ENCODE results near the gene SCD. TPM values are rescaled to one million over a fixed set of nuclear protein-coding genes. Genes with fewer than 3 reads are reported as not detected.
"Not testable (repeated sequence)": the region's sequence is repeated elsewhere in the genome, so short reads cannot be mapped to it uniquely, and the experiment has no call there.

Gene SCD
- polyA plus RNA-seq (2011; rRNA removed), result 32.1 and 40.8 TPM in 2 replicates
- 31.1 and 46.0 TPM in 2 replicates for polyA minus RNA-seq (2011; rRNA and poly(A)+ RNA removed)

DNA sequence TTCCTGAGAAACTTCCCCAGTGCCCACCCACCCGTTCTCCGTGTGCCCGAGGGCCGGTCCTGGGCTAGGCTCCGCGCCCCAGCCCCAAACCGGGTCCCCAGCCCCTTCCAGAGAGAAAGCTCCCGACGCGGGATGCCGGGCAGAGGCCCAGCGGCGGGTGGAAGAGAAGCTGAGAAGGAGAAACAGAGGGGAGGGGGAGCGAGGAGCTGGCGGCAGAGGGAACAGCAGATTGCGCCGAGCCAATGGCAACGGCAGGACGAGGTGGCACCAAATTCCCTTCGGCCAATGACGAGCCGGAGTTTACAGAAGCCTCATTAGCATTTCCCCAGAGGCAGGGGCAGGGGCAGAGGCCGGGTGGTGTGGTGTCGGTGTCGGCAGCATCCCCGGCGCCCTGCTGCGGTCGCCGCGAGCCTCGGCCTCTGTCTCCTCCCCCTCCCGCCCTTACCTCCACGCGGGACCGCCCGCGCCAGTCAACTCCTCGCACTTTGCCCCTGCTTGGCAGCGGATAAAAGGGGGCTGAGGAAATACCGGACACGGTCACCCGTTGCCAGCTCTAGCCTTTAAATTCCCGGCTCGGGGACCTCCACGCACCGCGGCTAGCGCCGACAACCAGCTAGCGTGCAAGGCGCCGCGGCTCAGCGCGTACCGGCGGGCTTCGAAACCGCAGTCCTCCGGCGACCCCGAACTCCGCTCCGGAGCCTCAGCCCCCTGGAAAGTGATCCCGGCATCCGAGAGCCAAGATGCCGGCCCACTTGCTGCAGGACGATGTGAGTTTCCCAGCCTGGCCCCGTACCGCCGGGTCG, at the start of gene SCD:
TSS of gene SCD (plus strand) at position 469 of the 803 bp plus-strand sequence. CDS start at position 741, 272 bp downstream.
- ChIA-PET CTCF (interaction anchor here (1.0 to 16.7 kb wide), 6 partner anchors 9 to 164 kb away, joined by 3 to 249 read pairs (median 8); partner anchors contain the start of gene SEC31B), POLR2A (interaction anchor here (0.6 to 0.7 kb wide), 2 partner anchors 10 to 26 kb away, joined by 5 to 7 read pairs; no protein-coding TSS in a partner anchor)
- DNase-seq (ENCODE audit: low read depth), result peak; percentile 59
- H3K27me3 ChIP-seq (ENCODE audit: control insufficient read depth, insufficient read depth, low read length), result no peaks in the 10 kb centered on the region
- H3K4me3 ChIP-seq (ENCODE audit: low read depth, low read length), result peak within 1 kb of the TSS; percentile 73
- TF ChIP-seq, protein P1, sequence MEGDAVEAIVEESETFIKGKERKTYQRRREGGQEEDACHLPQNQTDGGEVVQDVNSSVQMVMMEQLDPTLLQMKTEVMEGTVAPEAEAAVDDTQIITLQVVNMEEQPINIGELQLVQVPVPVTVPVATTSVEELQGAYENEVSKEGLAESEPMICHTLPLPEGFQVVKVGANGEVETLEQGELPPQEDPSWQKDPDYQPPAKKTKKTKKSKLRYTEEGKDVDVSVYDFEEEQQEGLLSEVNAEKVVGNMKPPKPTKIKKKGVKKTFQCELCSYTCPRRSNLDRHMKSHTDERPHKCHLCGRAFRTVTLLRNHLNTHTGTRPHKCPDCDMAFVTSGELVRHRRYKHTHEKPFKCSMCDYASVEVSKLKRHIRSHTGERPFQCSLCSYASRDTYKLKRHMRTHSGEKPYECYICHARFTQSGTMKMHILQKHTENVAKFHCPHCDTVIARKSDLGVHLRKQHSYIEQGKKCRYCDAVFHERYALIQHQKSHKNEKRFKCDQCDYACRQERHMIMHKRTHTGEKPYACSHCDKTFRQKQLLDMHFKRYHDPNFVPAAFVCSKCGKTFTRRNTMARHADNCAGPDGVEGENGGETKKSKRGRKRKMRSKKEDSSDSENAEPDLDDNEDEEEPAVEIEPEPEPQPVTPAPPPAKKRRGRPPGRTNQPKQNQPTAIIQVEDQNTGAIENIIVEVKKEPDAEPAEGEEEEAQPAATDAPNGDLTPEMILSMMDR (IDR thresholded peaks at IDR 0.05; ENCODE audit: insufficient read depth, low read depth, low read length), result no peak
- H3K36me3 ChIP-seq (ENCODE audit: control insufficient read depth, insufficient read depth, low read length), result 0 out of 2 replicates have a peak, but pooled peaks cover 2% of the 10 kb centered on the region

DNA sequence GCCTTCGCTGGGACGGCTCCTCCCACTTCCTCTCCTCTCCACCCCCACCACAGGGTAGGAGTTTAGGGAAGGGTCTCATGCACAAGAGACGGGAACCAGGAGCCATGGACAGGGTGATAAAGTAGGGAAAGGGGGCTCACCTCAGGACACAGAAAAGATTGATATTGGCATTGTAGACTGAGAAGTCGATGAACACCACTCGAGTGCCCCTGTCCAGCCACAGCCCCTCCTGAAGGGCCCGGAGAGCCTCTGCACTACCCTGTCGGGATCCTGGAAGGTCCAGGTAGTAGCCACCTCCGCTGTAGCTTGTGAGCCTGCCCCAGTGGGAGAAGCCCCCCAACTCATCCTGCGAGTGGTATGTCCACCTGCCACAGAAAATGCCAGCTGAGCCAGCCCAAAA, 49.8 kb upstream of the SCD start:
- Histone ChIP-seq H3K27me3 (ENCODE audit: control insufficient read depth, insufficient read depth, low read length) (peaks cover 14% of the 10 kb centered on the region), H3K4me3 (ENCODE audit: low read depth, low read length) (no peak overlapping the region), H3K36me3 (ENCODE audit: control insufficient read depth, insufficient read depth, low read length) (no peaks in the 10 kb centered on the region)
- ChIA-PET POLR2A (no interaction called here), CTCF (no interaction called here)
- TF ChIP-seq, protein P1 (IDR thresholded peaks at IDR 0.05; ENCODE audit: insufficient read depth, low read depth, low read length), result no peak
- DNase-seq (ENCODE audit: low read depth), result no peak

DNA sequence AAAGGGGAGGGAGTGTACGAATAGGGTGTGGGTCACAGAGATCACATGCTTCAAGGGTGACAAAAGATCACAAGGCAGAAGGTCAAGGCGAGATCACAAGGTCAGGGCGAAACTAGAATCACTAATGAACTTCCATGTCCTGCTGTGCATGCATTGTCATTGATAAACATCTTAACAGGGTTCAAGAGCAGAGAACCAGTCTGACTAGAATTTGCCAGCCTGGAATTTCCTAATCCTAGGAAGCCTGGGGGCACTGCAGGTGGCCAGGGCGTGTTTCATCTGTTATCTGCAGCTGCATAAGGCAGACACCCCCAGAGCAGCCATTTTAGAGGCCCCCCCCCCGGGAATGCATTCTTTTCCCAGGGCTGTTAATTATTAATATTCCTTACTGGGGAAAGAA, 45.9 kb upstream of the SCD start:
- CTCF ChIA-PET; POLR2A ChIA-PET; H3K4me3 ChIP-seq (ENCODE audit: low read depth, low read length); DNase-seq (ENCODE audit: low read depth); H3K36me3 ChIP-seq (ENCODE audit: control insufficient read depth, insufficient read depth, low read length): not testable (repeated sequence)
- peaks cover 18% of the 10 kb centered on the region for H3K27me3 ChIP-seq (ENCODE audit: control insufficient read depth, insufficient read depth, low read length)

DNA sequence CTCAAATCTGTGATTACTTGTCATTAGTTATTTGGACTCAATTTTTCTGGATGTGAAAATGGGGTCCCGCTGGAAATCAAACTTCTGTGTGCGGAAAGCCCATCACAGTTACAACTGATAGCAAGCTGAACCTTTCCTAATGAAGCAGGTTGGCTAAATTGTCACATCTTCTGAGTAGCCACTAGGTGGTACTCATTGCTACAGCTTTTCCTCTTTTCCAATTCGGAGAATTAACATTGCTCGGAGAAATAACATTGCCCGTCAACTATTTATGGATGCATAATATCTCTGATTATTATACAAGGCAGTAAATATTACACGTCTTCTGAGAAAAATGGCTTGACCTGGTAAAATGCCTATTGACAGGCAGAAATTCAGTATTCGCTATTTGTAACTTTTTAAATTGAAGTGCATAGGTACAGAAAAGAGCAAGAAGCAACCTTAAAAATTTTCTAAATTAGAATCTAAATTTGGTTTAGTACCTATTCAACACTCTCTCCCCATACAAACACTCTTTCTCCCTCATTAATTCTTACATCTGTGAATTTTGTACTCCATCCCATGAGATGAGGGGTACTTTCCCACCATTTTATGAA, 43.2 kb upstream of the SCD start:
- POLR2A ChIA-PET, result no interaction called here
- Histone ChIP-seq H3K36me3 (ENCODE audit: control insufficient read depth, insufficient read depth, low read length) (no peaks in the 10 kb centered on the region), H3K4me3 (ENCODE audit: low read depth, low read length) (no peak overlapping the region), H3K27me3 (ENCODE audit: control insufficient read depth, insufficient read depth, low read length) (peaks cover 10% of the 10 kb centered on the region)
- CTCF ChIA-PET, result interaction anchor here (0.6 to 2.8 kb wide), 17 partner anchors 11 to 585 kb away, joined by 3 to 16 read pairs (median 3); partner anchors contain the start of gene PKD2L1
- no peak for DNase-seq (ENCODE audit: low read depth)
- TF ChIP-seq, protein P1 (IDR thresholded peaks at IDR 0.05; ENCODE audit: insufficient read depth, low read depth, low read length), result peak; percentile 76

DNA sequence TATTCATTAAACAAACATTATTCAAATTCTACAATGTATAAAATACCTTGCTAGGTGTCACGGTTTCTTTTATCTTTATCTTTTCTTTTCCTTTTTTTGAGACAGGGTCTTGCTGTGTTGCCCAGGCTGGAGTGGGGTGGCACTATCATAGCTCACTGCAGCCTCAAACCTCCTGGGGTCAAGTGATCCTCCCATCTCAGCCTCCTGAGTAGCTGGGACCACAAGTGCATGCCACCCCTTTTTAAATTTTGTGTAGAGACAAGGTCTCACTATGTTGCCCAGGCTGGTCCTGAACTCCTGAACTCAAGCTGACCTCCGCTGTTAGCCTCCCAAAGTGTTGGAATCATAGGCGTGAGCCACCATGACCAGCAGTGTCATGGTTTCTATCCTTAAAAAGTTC, 42.6 kb upstream of the SCD start:
- DNase-seq (ENCODE audit: low read depth), result no peak
- peaks cover 10% of the 10 kb centered on the region for H3K27me3 ChIP-seq (ENCODE audit: control insufficient read depth, insufficient read depth, low read length)
- TF ChIP-seq, protein P1 (IDR thresholded peaks at IDR 0.05; ENCODE audit: insufficient read depth, low read depth, low read length), result no peak
- H3K36me3 ChIP-seq (ENCODE audit: control insufficient read depth, insufficient read depth, low read length), result no peaks in the 10 kb centered on the region
- CTCF ChIA-PET, result interaction anchor here (0.6 to 2.8 kb wide), 10 partner anchors 11 to 584 kb away, joined by 3 to 16 read pairs (median 4); partner anchors contain the start of gene PKD2L1
- POLR2A ChIA-PET, result no interaction called here
- H3K4me3 ChIP-seq (ENCODE audit: low read depth, low read length), result no peak overlapping the region
